HG02870 (cell line): ENCODE data around the gene FXYD3.

Experiments used
- ATAC-seq: cut with Tn5 transposase; IDR thresholded peaks from one replicate; pipeline ENCODE4 v1.9.1; 2021; ENCODE audit warnings: mild to moderate bottlenecking, moderate library complexity; ENCODE audit not compliant: unreplicated experiment

FXYD3 gene

DNA sequence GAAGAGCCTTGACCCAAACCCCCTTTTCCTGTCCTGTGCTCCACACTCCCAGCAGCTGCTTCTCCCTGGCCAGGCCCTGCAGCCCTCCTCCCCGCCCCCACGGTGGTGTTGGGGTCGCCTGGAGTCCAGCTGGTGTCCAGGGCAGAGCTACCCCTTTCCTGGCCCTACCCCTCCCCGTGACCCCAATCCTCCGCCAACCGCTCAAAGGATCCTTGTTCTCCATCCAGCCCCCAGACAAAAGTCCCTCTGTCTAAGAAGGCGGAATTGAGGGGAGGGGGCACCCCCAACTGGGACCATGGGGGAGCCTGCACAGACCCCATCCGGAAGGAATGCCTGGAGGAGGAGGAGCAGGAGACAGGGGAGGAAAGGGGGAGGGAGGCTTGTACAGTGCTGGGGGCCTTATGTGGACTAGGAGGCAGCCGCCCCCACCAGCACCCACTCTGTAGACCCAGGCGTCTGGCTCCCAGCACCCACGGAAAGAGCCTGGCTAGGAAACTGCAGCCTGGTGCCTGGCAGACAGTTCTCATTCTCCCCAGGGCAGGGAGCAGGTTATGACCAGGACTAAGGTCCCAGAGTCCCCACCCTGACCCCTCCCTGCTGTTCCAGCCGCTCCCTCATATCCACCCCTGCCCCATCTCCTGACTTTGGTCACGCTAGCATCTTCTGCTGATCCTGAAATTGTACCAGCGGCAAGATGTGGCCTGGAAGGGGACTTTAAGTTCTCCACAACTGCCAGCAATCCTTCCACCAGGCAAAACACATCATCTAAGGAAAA is at the start of gene FXYD3:
FXYD3 (plus strand) TSS at position 647 of the 775 bp plus-strand sequence. CDS start 3,554 bp downstream, outside the sequence.
- ATAC-seq, result no peak

DNA sequence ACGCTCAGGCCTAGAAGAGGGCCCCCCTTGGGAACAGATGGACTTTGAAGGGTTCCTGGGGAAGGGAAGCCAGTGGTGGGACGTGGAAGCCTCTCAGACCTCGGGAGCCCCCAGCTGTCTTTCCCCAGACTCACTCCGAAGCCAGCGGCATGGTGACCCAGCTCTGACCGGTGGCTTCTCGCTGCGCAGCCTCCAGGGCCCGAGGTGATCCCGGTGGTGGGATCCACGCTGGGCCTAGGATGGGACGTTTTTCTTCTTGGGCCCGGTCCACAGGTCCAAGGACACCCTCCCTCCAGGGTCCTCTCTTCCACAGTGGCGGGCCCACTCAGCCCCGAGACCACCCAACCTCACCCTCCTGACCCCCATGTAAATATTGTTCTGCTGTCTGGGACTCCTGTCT is 49.5 kb upstream of the FXYD3 start:
- no peak for ATAC-seq

GRCh38 chr19:35066691-35067563 is 48.7 kb upstream of the FXYD3 start:
- no peak for ATAC-seq

DNA sequence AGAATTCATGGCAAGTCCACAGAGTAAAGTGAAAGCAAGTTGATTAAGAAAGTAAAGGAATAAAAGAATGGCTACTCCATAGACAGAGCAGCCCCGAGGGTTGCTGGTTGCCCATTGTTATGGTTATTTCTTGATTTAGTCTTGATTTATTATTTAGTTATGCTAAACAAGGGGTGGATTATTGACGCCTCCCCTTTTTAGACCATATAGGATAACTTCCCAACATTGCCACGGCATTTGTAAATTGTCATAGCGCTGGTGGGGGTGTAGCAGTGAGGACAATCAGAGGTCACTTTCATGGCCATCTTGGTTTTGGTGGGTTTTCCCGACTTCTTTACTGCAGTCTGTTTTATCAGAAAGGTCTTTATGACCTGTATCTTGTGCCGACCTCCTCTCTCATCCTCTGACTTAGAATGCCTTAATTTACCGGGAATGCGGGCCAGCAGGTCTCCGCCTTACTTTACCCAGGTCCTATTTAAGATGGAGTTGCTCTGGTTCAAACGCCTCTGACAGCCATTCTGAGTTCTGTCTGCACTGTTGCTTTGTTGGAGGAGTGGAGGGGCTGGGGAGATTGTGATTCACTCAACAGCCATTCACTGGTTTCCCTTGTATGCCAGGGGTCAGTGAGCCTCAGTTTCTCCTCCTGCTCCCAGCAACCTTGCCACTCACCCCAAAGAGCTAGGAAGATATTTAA is 46.5 kb upstream of the FXYD3 start:
- no peak for ATAC-seq

GRCh38 chr19:35069696-35070095 is 45.9 kb upstream of the FXYD3 start:
- ATAC-seq, result no peak

- ATAC-seq, result no peak
These were observed 45.2 kb upstream of the FXYD3 start for GRCh38 chr19:35070471-35070870.

GRCh38 chr19:35073516-35073915 is 42.1 kb upstream of the FXYD3 start:
- no peak for ATAC-seq

- no peak for ATAC-seq
These were observed 41.7 kb upstream of the FXYD3 start for GRCh38 chr19:35073941-35074340.

- ATAC-seq, result no peak
These were observed 41.0 kb upstream of the FXYD3 start for GRCh38 chr19:35074426-35075201.

- ATAC-seq, result no peak
These were observed 40.2 kb upstream of the FXYD3 start for GRCh38 chr19:35075202-35076025.

DNA sequence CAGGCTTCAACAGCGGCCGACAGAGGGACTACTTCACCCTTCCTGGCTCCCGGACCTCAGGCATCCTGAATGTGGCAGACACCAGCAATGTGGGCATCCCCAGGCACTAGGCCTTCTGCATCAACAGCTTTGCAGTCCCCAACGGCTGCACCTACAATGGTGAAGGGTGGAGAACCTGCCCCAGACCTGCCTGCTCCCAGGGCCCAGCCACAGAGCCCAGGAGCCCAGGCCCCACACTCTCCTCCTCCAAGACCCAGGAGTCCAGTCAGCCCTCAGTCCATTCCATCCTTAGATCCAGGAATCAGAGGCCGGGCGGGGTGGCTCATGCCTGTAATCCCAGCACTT is 39.6 kb upstream of the FXYD3 start:
- ATAC-seq, result no peak

- ATAC-seq, result no peak
These were observed 39.0 kb upstream of the FXYD3 start for GRCh38 chr19:35076657-35077056.

DNA sequence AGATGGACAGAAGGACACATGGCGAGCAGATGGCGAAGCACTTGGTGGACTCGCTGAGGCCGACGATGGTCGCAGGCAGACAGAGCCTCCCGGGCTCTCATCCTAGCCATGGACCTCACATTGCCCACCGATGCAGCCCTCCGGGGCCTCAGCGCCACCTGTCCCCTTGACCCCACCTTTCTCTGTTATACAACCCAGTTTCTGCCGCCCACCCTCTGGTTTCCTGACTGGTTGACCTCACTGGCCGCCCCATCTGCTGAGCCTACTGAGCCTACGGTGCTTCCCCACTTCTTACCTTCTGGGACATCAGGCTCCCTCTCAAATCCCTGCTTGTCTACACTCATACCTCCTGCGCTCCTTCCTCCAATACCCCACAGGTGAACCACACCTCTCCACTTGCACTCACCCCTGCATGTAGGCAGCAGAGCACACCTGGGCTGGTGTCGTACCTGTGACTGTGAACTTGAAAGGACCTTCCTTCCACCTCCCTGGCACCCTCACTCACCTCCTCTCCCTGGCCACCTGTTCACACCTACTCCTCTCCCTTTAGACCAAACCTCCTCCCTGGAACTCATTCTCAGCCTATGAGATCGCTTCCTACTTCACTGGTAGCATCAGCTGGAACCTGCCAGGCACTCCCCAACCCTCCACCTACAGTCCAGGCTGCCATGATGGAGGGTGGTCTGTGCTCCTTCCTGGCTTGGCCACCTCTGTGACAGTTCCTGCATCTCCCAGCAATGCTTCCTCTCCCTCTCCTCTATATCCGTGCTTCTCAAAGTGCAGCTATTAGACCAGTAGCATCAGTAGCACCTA is 38.0 kb upstream of the FXYD3 start:
- no peak for ATAC-seq

- ATAC-seq, result no peak
These were observed 35.8 kb upstream of the FXYD3 start for GRCh38 chr19:35079826-35080225.

DNA sequence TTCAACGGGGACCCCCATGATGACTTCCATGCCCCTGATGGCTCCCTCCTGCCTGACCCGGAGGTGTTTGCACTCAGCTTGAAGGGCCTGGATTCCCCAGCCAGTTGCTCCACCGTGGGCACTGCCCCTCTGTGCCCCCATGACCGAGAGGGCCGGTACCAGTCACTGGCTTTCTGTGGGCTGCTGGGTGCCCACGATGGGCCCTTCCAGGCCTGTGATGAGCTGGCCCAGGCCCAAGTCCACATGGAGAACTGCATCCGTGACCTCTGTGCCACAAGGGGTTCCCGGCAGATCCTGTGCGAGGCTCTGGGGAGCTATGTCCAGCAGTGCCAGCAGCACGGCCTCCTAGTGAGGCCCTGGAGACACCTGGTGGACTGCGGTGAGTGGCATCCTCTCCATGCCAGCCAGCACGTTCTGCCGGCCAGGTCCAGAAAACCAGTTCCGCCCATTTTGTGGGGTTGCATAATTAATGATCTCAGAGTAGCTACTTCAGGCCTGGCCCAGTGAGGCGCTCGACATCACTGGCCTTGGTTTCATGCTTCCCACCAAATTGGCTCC is 34.9 kb upstream of the FXYD3 start:
- no peak for ATAC-seq

DNA sequence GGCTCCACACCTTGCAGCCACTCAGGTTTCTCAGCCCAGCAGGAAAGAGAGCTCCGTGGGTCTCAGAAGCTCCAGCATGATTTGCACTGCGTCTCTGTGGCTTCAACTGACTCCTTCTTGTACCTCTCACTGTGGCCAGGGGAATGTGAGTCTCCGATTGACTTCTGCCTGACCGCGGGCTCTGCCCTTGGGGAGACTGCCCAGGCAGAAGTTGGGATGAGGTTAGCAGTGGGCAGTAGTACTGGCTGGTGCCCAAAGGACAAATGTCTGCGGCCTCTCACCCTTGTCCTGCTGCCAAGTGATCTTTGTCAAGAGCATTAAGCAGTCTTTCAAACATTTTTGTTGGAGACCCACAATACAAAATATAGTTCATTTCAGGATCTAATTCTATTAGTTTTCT is 34.4 kb upstream of the FXYD3 start:
- ATAC-seq, result no peak

DNA sequence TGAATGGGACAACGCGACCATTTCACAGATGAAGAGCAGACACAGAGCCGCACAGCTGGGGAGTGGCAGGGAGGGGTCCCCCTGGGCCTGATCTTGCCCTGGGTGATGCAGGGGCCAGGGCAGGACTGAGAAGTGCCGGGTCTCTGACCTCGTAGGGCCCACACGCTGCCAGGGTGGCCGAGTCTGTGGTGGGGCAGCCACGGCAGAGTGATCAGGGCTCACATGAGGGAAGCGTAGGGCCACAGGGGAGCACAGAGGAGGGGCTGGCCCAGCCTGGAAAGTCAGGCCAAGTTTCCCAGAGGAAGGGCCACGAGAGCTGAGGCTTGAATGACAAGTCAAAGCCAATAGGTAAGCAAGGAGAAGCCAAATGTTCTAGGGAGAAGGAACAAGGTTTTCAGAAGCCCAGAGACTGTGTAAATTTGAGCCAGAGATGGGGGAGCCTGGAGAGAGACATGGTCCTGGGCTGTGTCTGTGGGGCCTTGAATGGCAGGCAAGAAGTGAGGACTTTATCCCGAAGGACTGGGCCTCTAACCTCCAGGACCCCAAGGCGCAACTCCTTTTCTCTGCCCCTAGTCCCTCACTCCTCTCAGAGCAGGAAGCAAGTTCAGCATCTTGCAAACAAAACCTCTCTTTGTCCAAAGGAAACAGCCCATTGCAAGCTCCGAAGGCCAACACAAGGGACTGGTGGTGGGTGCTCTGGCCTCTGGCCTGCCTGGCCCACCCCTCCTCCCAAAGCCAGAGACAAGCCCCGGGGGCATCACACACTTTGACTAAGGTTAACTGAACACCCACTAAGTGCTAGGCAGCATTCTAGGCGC is 31.7 kb upstream of the FXYD3 start:
- ATAC-seq, result no peak

DNA sequence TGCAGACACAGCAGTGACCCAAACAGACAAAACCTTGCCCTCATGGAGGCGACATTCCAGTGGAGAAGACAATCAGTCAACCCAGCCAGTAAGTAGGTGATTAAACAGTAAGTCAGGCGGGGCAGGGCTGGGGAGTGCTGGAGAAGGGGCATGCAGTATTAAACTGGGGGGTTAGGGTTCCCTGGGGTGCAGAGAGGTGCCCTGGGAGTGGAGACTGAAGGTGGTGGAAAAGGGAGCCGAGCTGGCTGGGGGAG is 31.2 kb upstream of the FXYD3 start:
- no peak for ATAC-seq
